Measurements from ENCODE around the gene LY86.
"Not testable (repeated sequence)": the region's sequence is repeated elsewhere in the genome, so short reads cannot be mapped to it uniquely, and the experiment has no call there.

Gene LY86

GRCh38 chr6:6655805-6656251, 67.3 kb downstream of the LY86 start:
- DNase-seq = no peak

- DNase-seq = no peak
These were observed 67.8 kb downstream of the LY86 start for GRCh38 chr6:6656287-6656686.

GRCh38 chr6:6657085-6657819, 68.7 kb downstream of the LY86 start:
- no peak for DNase-seq

- DNase-seq = no peak
These were observed 69.3 kb downstream of the LY86 start for GRCh38 chr6:6657820-6658217.

- no peak for DNase-seq
These were observed 71.2 kb downstream of the LY86 start for GRCh38 chr6:6659600-6660327.

GRCh38 chr6:6660339-6661045, 72.0 kb downstream of the LY86 start:
- DNase-seq = no peak

GRCh38 chr6:6661191-6661590, 72.7 kb downstream of the LY86 start:
- no peak for DNase-seq

GRCh38 chr6:6661684-6662083, 73.2 kb downstream of the LY86 start:
- DNase-seq = peak; percentile 12

GRCh38 chr6:6663421-6664135, 75.1 kb downstream of the LY86 start:
- no peak for DNase-seq

- DNase-seq = no peak
These were observed 77.2 kb downstream of the LY86 start for GRCh38 chr6:6665555-6666243.

GRCh38 chr6:6670150-6670549, 81.6 kb downstream of the LY86 start:
- DNase-seq = not testable (repeated sequence)

- peak; percentile 10 for DNase-seq
These were observed 86.4 kb downstream of the LY86 start for GRCh38 chr6:6674872-6675271.

- DNase-seq = peak; percentile 76
These were observed 88.5 kb downstream of the LY86 start for GRCh38 chr6:6676910-6677441.

- DNase-seq = peak; percentile 25
These were observed 89.7 kb downstream of the LY86 start for GRCh38 chr6:6678185-6678671.

- no peak for DNase-seq
These were observed 90.3 kb downstream of the LY86 start for GRCh38 chr6:6678811-6679210.

- no peak for DNase-seq
These were observed 91.1 kb downstream of the LY86 start for GRCh38 chr6:6679633-6680032.

GRCh38 chr6:6680526-6680925, 92.0 kb downstream of the LY86 start:
- DNase-seq = no peak

GRCh38 chr6:6681075-6681849, 92.7 kb downstream of the LY86 start:
- no peak for DNase-seq

GRCh38 chr6:6682225-6682624, 93.7 kb downstream of the LY86 start:
- no peak for DNase-seq

GRCh38 chr6:6683969-6684833, 95.7 kb downstream of the LY86 start:
- DNase-seq = no peak

Measured in EL (cell line).